OCI-LY7 (cell line): ENCODE data around the gene FGF18. TPM values are rescaled to one million over a fixed set of nuclear protein-coding genes. Genes with fewer than 3 reads are reported as not detected.
"Not testable (repeated sequence)": the region's sequence is repeated elsewhere in the genome, so short reads cannot be mapped to it uniquely, and the experiment has no call there.

Experiments used
- BruUV-seq: library from RNA; stranded (reverse); fragments of 400-500 nt; replicated peaks from 2 replicates; lab custom pipeline; 2021; lab: Mats Ljungman, UMichigan
- CTCF ChIA-PET: fragments of 300-600 bp; sonication (Branson Sonifier 250); formaldehyde crosslinking; loops from one replicate; lab custom pipeline; 2022; ENCODE audit warnings: antibody characterized with exemption; ENCODE audit not compliant: unreplicated experiment; lab: Charles Lee
- POLR2A ChIA-PET: fragments of 300-600 bp; sonication (Branson Sonifier 250); formaldehyde crosslinking; loops from one replicate; lab custom pipeline; 2022; ENCODE audit warnings: antibody characterized with exemption; lab: Charles Lee
- DNase-seq: peaks from one replicate; pipeline ENCODE4 v3.0.0-alpha.2; 2015; ENCODE audit warnings: low spot score
- H2AFZ ChIP-seq: fragments of 200-600 bp; sonication (generic), shearing (Covaris generic); 2 replicates; pipeline ENCODE4 v1.6.1; 2014; ENCODE audit warnings: mild to moderate bottlenecking, antibody characterized with exemption, low read length, moderate library complexity
- H3K27ac ChIP-seq: fragments of 200-600 bp; sonication (generic); 2 replicates; pipeline ENCODE4 v1.5.1; 2014; ENCODE audit warnings: mixed run types, low read depth, mild to moderate bottlenecking, moderate library complexity, low read length, inconsistent platforms; ENCODE audit not compliant: poor library complexity, severe bottlenecking
- H3K36me3 ChIP-seq: fragments of 200-600 bp; sonication (generic); 2 replicates; pipeline ENCODE4 v1.6.1; 2014; ENCODE audit warnings: mild to moderate bottlenecking, antibody characterized with exemption, low read length, moderate library complexity, mixed read lengths; ENCODE audit not compliant: insufficient read depth
- H3K4me1 ChIP-seq: fragments of 200-600 bp; sonication (generic); 2 replicates; pipeline ENCODE4 v1.5.1; 2014; ENCODE audit warnings: mild to moderate bottlenecking, low read length; ENCODE audit not compliant: insufficient read depth, poor library complexity, severe bottlenecking
- H3K4me2 ChIP-seq: fragments of 200-600 bp; sonication (generic); 2 replicates; pipeline ENCODE4 v1.6.1; 2014; ENCODE audit warnings: mild to moderate bottlenecking, low read length
- H3K4me3 ChIP-seq: fragments of 200-600 bp; sonication (generic); 2 replicates; pipeline ENCODE4 v1.5.1; 2014; ENCODE audit warnings: mild to moderate bottlenecking, low read depth, low read length; ENCODE audit not compliant: poor library complexity, severe bottlenecking
- H3K79me2 ChIP-seq: fragments of 200-600 bp; sonication (generic); 2 replicates; pipeline ENCODE4 v1.6.1; 2016; ENCODE audit warnings: low read depth, mild to moderate bottlenecking, low read length, moderate library complexity, mixed read lengths; ENCODE audit not compliant: insufficient read depth
- H3K9me2 ChIP-seq: fragments of 200-600 bp; sonication (generic); 2 replicates; pipeline ENCODE4 v1.6.1; 2016; ENCODE audit warnings: mild to moderate bottlenecking, low read length, mixed read lengths; ENCODE audit not compliant: insufficient read depth
- H3K9me3 ChIP-seq: fragments of 200-600 bp; sonication (generic); 2 replicates; pipeline ENCODE4 v1.6.1; 2014; ENCODE audit warnings: mild to moderate bottlenecking, mixed run types, low read length, mixed read lengths
- H4K20me1 ChIP-seq: fragments of 200-600 bp; sonication (generic); 2 replicates; pipeline ENCODE4 v1.6.1; 2014; ENCODE audit warnings: mild to moderate bottlenecking, antibody characterized with exemption, low read length, moderate library complexity, mixed read lengths; ENCODE audit not compliant: insufficient read depth
- CTCF ChIP-seq: fragments of 200-600 bp; sonication (generic); conservative IDR thresholded peaks from 2 replicates; pipeline ENCODE4 v1.5.1; 2014; ENCODE audit warnings: mild to moderate bottlenecking, antibody characterized with exemption, low read length, moderate library complexity, mixed read lengths
- EZH2phosphoT487 ChIP-seq: fragments of 200-600 bp; sonication (generic); IDR thresholded peaks from 2 replicates; pipeline ENCODE4 v1.6.1; 2018; ENCODE audit warnings: low read depth, borderline replicate concordance, mild to moderate bottlenecking, mixed run types, antibody characterized with exemption, low read length, moderate library complexity, mixed read lengths
- intact Hi-C: fragments of 100-400 bp; cut with micrococcal nuclease; formaldehyde crosslinking; loops from one replicate; pipeline ENCODE4 v1.10.0; 2022; ENCODE audit not compliant: unreplicated experiment
- total RNA-seq, 2 experiments: library from RNA; depleted of rRNA in 1 of 2; stranded (reverse); fragments of >200 nt in 1 of 2; shearing (Covaris generic) in 1 of 2; gene quantifications; 2 replicates each; pipeline ENCODE4 v1.2.3, GENCODE V29; 2014 to 2022

Gene FGF18
- total RNA-seq, 2 experiments from 2014 or later = 0.16 TPM; not detected in 1

GRCh38 chr5:171401167-171401947 lies 18.1 kb upstream of the FGF18 start:
- Histone ChIP-seq H3K4me2 (no peak overlapping the region), H3K79me2 (peaks cover 73% of the 10 kb centered on the region), H3K4me1 (no peaks in the 10 kb centered on the region), H3K36me3 (peaks cover 76% of the 10 kb centered on the region), H3K9me3 (no peaks in the 10 kb centered on the region), H3K9me2 (no peaks in the 10 kb centered on the region), H4K20me1 (peaks cover 62% of the 10 kb centered on the region), H2AFZ (no peak overlapping the region), H3K4me3 (no peak overlapping the region), H3K27ac (no peak overlapping the region)
- ChIA-PET CTCF (no interaction called here), POLR2A (interaction anchor here (0.5 kb wide), 1 partner anchor 9 kb away, joined by 3 read pairs; no protein-coding TSS in a partner anchor)
- no peak for DNase-seq
- no peak for TF ChIP-seq EZH2phosphoT487
- no peak for TF ChIP-seq CTCF
- intact Hi-C loops = no loop called here
- no TSS peak for BruUV-seq

GRCh38 chr5:171402751-171403150 lies 16.7 kb upstream of the FGF18 start:
- H2AFZ ChIP-seq, CTCF ChIA-PET, H3K4me2 ChIP-seq, H3K4me3 ChIP-seq, H3K27ac ChIP-seq, H3K4me1 ChIP-seq, H3K9me3 ChIP-seq, intact Hi-C loops, H3K9me2 ChIP-seq, POLR2A ChIA-PET, BruUV-seq, DNase-seq: not testable (repeated sequence)
- Histone ChIP-seq H4K20me1 (peaks cover 62% of the 10 kb centered on the region), H3K79me2 (peaks cover 73% of the 10 kb centered on the region), H3K36me3 (peaks cover 76% of the 10 kb centered on the region)

GRCh38 chr5:171405615-171406014 lies 13.8 kb upstream of the FGF18 start:
- no peak overlapping the region for H3K27ac ChIP-seq
- H3K36me3 ChIP-seq = peaks cover 75% of the 10 kb centered on the region
- no peak overlapping the region for H3K4me3 ChIP-seq
- intact Hi-C loops = loop anchor here (2.0 kb wide), 1 partner anchor 13 kb away; no protein-coding TSS in a partner anchor
- ChIA-PET POLR2A (interaction anchor here (2.0 kb wide), 1 partner anchor 13 kb away, joined by 7 read pairs; no protein-coding TSS in a partner anchor), CTCF (no interaction called here)
- no peaks in the 10 kb centered on the region for H3K4me1 ChIP-seq
- peaks cover 66% of the 10 kb centered on the region for H3K79me2 ChIP-seq
- H3K4me2 ChIP-seq = no peak overlapping the region
- H2AFZ ChIP-seq = no peak overlapping the region
- TF ChIP-seq CTCF = peak; percentile 70
- no peak for TF ChIP-seq EZH2phosphoT487
- BruUV-seq = no TSS peak
- peaks cover 55% of the 10 kb centered on the region for H4K20me1 ChIP-seq
- peak; percentile 33 for DNase-seq
- no peaks in the 10 kb centered on the region for H3K9me3 ChIP-seq
- H3K9me2 ChIP-seq = no peaks in the 10 kb centered on the region
